Mesodermal cell (in vitro differentiated cells): ENCODE results near the gene ABCG8.

ENCODE experiments used
- H3K27ac ChIP-seq: 2 replicates; pipeline ENCODE4 v1.7.0; 2013; ENCODE audit warnings: mild to moderate bottlenecking, low read depth, low read length, moderate library complexity; ENCODE audit not compliant: severe bottlenecking
- H3K36me3 ChIP-seq: 2 replicates; pipeline ENCODE4 v1.7.1; 2013; ENCODE audit warnings: mild to moderate bottlenecking, low read length, moderate library complexity; ENCODE audit not compliant: control insufficient read depth, insufficient read depth
- H3K4me1 ChIP-seq: one replicate; pipeline ENCODE4 v1.7.1; 2013; ENCODE audit warnings: mild to moderate bottlenecking, low read length; ENCODE audit not compliant: insufficient read depth, control insufficient read depth, poor library complexity, severe bottlenecking
- H3K4me3 ChIP-seq: 2 replicates; pipeline ENCODE4 v1.7.0; 2013; ENCODE audit warnings: low read length, control low read depth, mild to moderate bottlenecking; ENCODE audit not compliant: insufficient read depth, poor library complexity, severe bottlenecking; ENCODE audit errors: extremely low read depth
- H3K9me3 ChIP-seq: 2 replicates; pipeline ENCODE4 v1.7.1; 2013; ENCODE audit warnings: mild to moderate bottlenecking, low read length, moderate library complexity; ENCODE audit not compliant: control insufficient read depth
- WGBS, 2 experiments: methylation state at CpG; one replicate each; pipeline ENCODE4 v1.1.5; 2013; ENCODE audit warnings: missing lambda C conversion rate in 2 of 2; ENCODE audit not compliant: insufficient coverage in 2 of 2; 5-methylcytosine and 5-hydroxymethylcytosine counted together

The ABCG8 gene

DNA sequence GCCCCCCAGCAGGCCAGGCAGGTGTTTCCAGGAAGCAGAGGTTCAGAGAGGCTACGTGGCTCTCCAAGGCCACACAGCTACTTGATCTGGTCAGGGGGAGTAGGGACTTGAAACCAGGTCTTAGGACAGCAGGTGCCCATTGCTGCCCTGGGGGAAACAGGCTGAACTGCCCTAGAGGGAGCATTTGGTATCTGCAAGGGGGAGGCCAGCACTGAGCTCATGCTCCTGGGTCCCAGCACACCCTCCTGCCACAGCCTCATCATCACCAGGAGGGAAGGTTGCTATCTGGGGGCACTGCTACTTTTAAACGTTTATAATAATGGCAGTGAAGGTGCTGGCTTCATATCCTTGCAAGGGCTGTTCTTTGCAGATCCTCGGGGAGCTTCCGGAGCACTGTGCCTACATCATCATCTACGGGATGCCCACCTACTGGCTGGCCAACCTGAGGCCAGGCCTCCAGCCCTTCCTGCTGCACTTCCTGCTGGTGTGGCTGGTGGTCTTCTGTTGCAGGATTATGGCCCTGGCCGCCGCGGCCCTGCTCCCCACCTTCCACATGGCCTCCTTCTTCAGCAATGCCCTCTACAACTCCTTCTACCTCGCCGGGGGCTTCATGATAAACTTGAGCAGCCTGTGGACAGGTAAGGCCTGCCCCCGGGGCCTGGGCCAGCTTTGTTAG is 36.1 kb downstream of the ABCG8 start:
- Histone ChIP-seq H3K36me3 (no peaks in the 10 kb centered on the region), H3K27ac (no peak overlapping the region), H3K4me3 (no peak overlapping the region), H3K9me3 (no peaks in the 10 kb centered on the region), H3K4me1 (no peaks in the 10 kb centered on the region)
- 86 to 97% methylated on average over 7 to 8 of the region's 11 CpGs for WGBS, 2 experiments

DNA sequence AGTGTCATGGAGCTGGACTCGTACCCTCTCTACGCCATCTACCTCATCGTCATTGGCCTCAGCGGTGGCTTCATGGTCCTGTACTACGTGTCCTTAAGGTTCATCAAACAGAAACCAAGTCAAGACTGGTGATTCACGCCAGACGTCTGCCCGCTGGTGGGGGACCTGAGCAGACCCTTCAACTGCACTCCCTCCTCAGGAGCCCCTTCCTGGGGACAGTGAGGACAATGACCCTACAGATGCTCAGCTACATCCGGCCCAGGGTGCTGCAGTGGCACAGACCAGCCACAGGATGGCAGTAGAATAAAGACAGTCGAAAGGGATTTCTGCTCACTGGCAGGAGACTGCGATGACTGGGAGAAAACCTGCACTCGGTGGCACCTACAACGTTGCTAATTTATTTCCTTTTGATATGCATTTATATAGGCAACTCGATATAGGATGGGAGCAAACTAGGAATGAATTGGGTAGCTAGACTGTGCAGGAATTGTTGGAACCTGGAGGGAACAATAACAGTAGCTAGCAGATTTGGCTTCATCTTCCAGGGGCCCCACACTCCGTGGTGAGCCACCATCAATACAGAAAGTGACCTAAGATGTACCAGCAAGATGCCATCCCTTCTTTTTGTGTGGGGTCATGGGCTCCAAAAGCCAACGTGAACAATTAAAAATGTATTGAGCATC is 39.2 kb downstream of the ABCG8 start:
- 50 to 57% methylated on average over 11 to 12 of the region's 16 CpGs for WGBS, 2 experiments
- H3K36me3 ChIP-seq, result no peaks in the 10 kb centered on the region

DNA sequence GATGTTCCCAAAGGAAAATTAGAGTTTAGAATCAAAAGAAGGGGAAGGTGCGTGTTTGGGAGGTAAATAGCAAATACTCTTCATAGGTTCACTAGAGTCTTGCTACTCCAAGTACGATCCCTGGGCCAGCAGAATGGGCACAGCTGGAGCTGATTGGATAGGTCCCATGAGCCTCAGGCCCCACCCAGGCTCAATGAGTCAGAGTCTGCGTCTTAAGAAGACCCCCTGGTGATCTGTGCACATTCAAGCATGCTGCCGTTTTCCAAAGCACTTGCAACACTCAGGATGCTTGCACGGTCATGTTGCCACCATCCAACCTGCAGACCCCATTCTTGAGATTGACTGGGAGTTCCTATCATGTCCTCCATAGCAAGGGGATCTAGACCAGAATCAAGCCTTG is 40.5 kb downstream of the ABCG8 start:
- Histone ChIP-seq H3K27ac (no peak overlapping the region), H3K9me3 (no peaks in the 10 kb centered on the region), H3K4me1 (peaks cover 6% of the 10 kb centered on the region), H3K36me3 (no peaks in the 10 kb centered on the region), H3K4me3 (no peak overlapping the region)
- 75 to 76% methylated on average over 4 of the region's 5 CpGs for WGBS, 2 experiments

More for the DNA sequence above, 39.2 kb downstream of the ABCG8 start:
- Histone ChIP-seq H3K9me3 (no peaks in the 10 kb centered on the region), H3K4me1 (peaks cover 6% of the 10 kb centered on the region), H3K4me3 (no peak overlapping the region), H3K27ac (no peak overlapping the region)

DNA sequence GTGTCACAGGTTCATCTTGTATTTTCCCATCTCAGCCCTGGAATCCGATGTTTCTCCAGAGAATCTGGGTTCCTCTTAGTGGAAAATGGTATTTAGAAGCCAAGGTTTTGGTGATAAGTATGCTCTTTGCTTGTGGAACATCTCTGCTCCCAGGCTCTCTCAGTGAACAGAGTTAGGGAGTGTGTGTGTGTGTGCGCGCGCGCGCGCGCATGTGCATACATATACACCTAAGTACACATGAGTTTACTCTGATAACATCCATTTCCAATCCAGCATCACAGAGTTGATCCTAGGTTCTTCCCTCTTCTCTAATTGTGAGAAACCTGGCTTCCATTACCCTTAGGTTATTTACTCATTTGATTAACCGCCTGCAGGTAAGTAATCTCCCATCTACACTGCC is 41.7 kb downstream of the ABCG8 start:
- H3K36me3 ChIP-seq, result no peaks in the 10 kb centered on the region
- H3K9me3 ChIP-seq, result no peaks in the 10 kb centered on the region
- no peak overlapping the region for H3K4me3 ChIP-seq
- no peak overlapping the region for H3K27ac ChIP-seq
- H3K4me1 ChIP-seq, result peaks cover 6% of the 10 kb centered on the region
- 71 to 100% methylated on average over 1 to 5 of the region's 9 CpGs for WGBS, 2 experiments

DNA sequence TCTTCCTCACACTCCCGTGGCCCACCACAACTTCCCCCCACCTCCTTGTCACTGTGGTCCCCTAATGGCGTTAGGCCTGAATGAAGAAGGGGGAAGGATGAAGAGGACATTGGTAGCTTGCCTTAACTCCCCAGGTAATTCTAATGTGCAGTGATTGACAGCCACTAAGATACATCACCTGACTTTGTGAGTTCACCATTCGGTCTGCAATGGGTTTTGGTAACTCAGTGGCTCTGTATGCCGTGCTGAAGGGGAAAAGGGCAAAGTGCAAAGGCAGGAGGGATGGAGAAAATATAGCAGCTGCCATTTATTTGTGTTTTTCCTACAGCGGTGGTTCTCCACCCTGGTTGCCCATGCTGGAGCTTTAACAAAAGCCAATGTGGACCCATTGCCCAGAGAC is 42.2 kb downstream of the ABCG8 start:
- H3K9me3 ChIP-seq, result no peaks in the 10 kb centered on the region
- WGBS, 2 experiments, result 87 to 97% methylated on average over 2 to 3 of the region's 5 CpGs
- H3K4me3 ChIP-seq, result no peak overlapping the region
- peaks cover 6% of the 10 kb centered on the region for H3K4me1 ChIP-seq
- peaks cover 5% of the 10 kb centered on the region for H3K36me3 ChIP-seq
- H3K27ac ChIP-seq, result no peak overlapping the region

DNA sequence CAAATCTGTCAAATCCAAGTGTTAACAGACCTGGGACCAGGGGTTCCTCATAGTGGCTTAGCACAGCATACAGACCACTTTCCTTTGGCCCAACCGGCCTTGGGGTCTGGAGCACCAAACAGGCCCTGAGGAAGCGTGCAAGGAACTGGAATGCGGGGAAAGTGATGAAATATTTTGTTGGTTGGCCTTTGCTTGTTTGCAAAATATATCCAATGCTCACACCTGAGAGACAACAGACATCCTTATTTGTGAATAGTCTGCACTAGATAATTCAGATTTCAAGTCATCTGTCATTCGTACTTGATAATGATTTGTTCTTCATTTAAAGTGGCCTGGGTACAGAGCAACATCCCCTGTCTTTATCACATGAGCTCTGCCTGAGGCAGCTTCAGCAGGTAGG is 43.5 kb downstream of the ABCG8 start:
- no peaks in the 10 kb centered on the region for H3K9me3 ChIP-seq
- 100% methylated on average over 1 of the region's 4 CpGs for WGBS, 2 experiments
- no peak overlapping the region for H3K4me3 ChIP-seq
- H3K4me1 ChIP-seq, result peaks cover 6% of the 10 kb centered on the region
- H3K27ac ChIP-seq, result no peak overlapping the region
- H3K36me3 ChIP-seq, result peaks cover 17% of the 10 kb centered on the region

DNA sequence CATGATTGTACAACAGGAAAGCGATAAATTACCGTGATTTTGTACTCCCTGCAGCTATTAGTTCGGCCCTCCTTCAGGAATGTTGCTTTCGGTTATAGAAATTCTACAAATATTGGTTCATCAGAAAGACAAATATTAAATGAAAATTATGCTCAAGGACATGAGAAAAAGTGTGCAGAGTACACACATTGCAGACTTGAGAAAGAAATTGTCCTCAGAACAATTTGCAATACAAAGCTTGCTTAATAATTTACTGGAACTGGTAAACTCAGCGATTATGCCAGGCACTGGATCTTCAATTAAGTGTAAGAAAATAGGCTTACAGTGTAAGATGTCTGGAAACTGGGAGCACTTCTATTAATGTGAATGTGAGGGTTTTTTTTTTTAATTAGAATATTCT is 45.9 kb downstream of the ABCG8 start:
- Histone ChIP-seq H3K4me3 (no peak overlapping the region), H3K4me1 (peaks cover 6% of the 10 kb centered on the region), H3K9me3 (no peaks in the 10 kb centered on the region), H3K36me3 (peaks cover 39% of the 10 kb centered on the region), H3K27ac (no peak overlapping the region)
- WGBS, 2 experiments, result 94 to 100% methylated on average over 1 to 3 of the region's 5 CpGs

DNA sequence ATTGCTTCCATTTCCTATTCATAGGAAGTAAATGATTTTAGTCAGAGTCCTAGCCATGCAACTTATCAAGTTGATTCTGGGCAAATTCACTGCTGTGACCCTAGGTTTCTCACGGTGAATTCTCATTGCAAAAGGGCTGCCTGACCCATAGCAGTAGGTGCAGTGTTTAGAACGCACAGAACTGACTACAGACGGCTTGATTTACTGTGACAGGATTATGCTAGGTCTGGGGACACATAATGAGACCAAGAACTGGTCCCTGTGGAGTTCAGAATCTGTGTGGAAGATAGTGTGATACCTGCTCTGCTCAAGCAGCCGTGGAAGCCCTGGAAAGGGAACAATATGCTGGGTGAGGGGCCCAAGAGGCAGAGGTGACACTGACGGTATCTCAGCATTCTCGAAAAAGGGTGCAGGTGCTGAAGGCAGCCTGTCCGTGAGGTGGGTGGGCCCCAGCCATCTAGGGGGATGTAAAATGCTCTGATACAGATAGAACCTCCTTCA is 46.4 kb downstream of the ABCG8 start:
- Histone ChIP-seq H3K4me1 (peaks cover 6% of the 10 kb centered on the region), H3K36me3 (peaks cover 44% of the 10 kb centered on the region)
- WGBS, 2 experiments, result 85 to 86% methylated on average over 7 of the region's 7 CpGs

DNA sequence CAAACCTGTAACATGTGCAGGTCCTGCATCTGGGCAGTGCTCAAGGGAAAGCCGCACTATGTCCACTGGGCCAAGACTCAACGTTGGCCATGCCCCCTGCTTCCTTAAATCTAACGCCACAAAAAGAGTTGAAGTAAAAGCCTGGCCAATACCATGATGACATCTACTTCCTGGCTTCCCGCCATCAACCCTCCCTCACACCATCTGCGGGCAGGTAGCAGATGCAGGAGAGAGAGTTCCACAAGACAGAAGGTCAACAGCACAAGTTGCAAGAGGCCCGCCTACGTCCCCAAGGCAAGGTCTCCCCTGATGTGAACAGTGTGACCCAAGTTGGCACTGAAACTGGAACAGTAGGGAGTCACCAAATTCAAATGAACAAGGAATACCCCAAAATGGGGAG is 48.4 kb downstream of the ABCG8 start:
- Histone ChIP-seq H3K9me3 (no peaks in the 10 kb centered on the region), H3K4me3 (no peak overlapping the region), H3K36me3 (peaks cover 63% of the 10 kb centered on the region), H3K4me1 (peaks cover 9% of the 10 kb centered on the region), H3K27ac (no peak overlapping the region)
- 96 to 100% methylated on average over 3 to 6 of the region's 7 CpGs for WGBS, 2 experiments

More for the DNA sequence above, 46.4 kb downstream of the ABCG8 start:
- Histone ChIP-seq H3K9me3 (no peaks in the 10 kb centered on the region), H3K4me3 (no peak overlapping the region), H3K27ac (no peak overlapping the region)

DNA sequence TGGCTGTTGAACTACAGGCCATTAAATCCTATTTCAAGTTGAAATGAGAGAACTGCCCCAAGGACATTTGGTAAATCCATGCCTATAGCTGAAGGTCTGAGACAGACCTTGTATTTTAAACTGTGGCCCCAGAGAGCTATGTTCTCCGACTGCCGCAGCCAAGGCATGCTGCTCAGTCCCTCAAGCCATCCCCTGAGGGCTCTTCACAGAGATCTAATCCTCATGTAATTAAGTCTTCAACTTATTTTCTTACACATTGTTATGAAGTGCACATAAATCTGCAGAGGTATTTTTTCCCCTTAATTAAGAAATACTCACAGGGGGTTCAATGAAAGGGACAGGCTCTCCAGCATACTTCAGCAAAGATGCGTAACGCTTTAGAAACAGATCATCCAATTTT is 50.6 kb downstream of the ABCG8 start:
- Histone ChIP-seq H3K27ac (no peak overlapping the region), H3K4me1 (peaks cover 8% of the 10 kb centered on the region), H3K4me3 (no peak overlapping the region), H3K36me3 (peaks cover 83% of the 10 kb centered on the region), H3K9me3 (no peaks in the 10 kb centered on the region)
- 100% methylated on average over 2 of the region's 4 CpGs for WGBS, 2 experiments

DNA sequence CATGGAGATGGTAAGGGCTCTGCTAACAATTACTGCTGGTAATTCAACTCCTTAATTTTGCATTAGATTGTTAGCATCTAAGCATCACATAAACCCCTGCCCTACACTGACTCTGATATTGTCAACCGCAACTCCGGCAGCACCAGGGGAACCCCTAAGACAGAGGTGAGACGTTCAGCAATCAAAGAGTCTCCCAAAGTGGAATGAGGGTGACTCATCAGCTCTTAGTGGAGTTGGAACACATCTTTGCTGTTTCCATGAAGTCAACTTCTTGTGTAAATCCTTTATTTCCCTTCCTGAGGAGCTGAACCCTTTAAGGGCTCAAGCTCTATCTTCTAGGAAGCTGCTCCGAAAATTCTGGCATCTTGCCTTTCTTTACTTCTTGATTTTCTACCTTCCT is 52.1 kb downstream of the ABCG8 start:
- no peak overlapping the region for H3K4me3 ChIP-seq
- peaks cover 87% of the 10 kb centered on the region for H3K36me3 ChIP-seq
- H3K9me3 ChIP-seq, result no peaks in the 10 kb centered on the region
- 84 to 92% methylated on average over 3 to 4 of the region's 4 CpGs for WGBS, 2 experiments
- H3K4me1 ChIP-seq, result peaks cover 8% of the 10 kb centered on the region
- H3K27ac ChIP-seq, result no peak overlapping the region
